Measurements from ENCODE around the gene SERPINE2. TPM values are rescaled to one million over a fixed set of nuclear protein-coding genes. Genes with fewer than 3 reads are reported as not detected.
A peak's percentile ranks its signal among the peaks of the same experiment; 100 is the strongest.

Gene SERPINE2
- total RNA-seq, 1 donor, result 1,159 TPM

DNA sequence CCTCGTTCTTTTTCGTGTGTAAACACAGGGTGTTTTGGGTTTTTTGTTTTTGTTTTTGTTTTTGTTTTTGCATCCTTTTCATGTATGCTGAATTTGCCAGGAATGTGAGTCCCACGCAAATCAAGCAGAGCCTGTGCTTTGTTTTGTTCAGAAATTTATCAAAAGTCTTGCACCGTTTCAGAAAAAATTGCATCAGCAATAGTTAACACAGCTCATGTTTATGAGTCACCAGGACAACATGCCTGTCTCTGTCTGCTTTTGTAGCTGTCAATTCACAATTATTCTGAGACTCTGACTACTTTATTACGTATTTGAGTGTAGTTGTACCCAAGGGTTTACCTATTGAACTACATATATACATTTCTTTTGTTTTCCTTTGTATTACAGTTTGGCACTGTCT lies 43.5 kb downstream of the SERPINE2 start:
- TF ChIP-seq CTCF (IDR thresholded peaks at IDR 0.05; ENCODE audit: insufficient read depth, low read length), result no peak
- DNase-seq (ENCODE audit: low read depth), result peak; percentile 79
- H3K4me3 ChIP-seq (ENCODE audit: low read depth, low read length), result no peak overlapping the region

DNA sequence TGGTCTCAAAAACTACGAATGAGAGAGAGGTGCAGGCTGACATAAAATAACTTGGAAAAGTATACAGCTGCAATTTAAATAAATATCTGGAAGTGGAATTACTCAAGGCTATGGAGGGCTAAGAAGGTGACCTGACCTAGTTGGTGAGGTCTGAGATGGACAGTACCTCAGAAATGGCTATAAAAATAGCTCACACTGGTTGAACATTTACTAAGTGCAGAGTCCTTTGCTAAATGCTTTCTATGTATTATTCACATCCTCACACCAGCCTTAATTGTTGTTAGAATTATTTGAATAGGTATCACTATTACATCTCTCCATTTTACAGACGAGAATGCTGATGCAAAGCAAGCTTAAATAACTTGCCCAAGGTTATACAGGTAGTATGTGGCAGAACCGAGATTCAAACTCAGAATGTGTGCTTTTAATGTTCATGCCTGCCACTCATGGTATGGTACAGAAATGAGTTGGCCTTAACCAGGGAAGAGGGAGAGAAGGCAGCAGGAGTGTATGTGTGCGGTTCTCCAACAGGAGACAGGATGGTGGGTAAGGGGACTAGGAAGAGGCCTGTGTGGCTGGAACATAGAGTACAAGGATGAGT lies 44.4 kb downstream of the SERPINE2 start:
- no peak overlapping the region for H3K4me3 ChIP-seq (ENCODE audit: low read depth, low read length)
- DNase-seq (ENCODE audit: low read depth), result no peak
- no peak for TF ChIP-seq CTCF (IDR thresholded peaks at IDR 0.05; ENCODE audit: insufficient read depth, low read length)

DNA sequence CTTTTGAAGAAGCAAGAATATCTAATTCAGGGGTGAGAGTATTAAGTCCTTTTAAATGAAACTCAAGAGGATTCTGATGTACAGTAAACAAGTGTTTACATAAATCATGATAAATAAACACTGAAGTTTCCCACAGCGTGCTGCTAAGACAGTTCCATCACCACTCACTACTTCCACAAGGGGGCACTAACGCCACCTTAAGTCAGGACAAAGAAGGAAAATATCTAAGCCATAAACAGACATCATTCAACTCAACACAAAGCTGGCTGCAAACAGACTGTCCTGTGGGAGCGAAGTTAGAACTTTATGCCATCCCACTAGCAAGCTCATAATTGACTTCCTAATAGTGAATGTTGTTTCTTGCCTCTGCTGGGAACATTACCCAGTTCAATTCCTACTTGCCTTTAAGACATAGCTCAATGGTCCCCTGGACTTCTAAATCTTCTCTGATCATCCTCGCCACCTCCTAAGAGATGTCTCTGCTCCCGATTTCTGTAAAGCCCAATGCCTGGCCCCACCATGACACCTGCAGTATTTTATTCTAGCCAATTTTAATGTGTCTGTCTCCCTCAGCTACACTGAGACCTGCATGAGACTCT lies 45.4 kb downstream of the SERPINE2 start:
- TF ChIP-seq CTCF (IDR thresholded peaks at IDR 0.05; ENCODE audit: insufficient read depth, low read length), result peak; percentile 80
- H3K4me3 ChIP-seq (ENCODE audit: low read depth, low read length), result no peak overlapping the region
- peak; percentile 91 for DNase-seq (ENCODE audit: low read depth)

GRCh38 chr2:223991611-223992010 lies 47.5 kb downstream of the SERPINE2 start:
- no peak for TF ChIP-seq CTCF (IDR thresholded peaks at IDR 0.05; ENCODE audit: insufficient read depth, low read length)
- no peak overlapping the region for H3K4me3 ChIP-seq (ENCODE audit: low read depth, low read length)
- no peak for DNase-seq (ENCODE audit: low read depth)

GRCh38 chr2:223989856-223990232 lies 49.2 kb downstream of the SERPINE2 start:
- no peak overlapping the region for H3K4me3 ChIP-seq (ENCODE audit: low read depth, low read length)
- no peak for DNase-seq (ENCODE audit: low read depth)
- no peak for TF ChIP-seq CTCF (IDR thresholded peaks at IDR 0.05; ENCODE audit: insufficient read depth, low read length)

GRCh38 chr2:223989206-223989855 lies 49.8 kb downstream of the SERPINE2 start:
- no peak for TF ChIP-seq CTCF (IDR thresholded peaks at IDR 0.05; ENCODE audit: insufficient read depth, low read length)
- H3K4me3 ChIP-seq (ENCODE audit: low read depth, low read length), result no peak overlapping the region
- no peak for DNase-seq (ENCODE audit: low read depth)

All from fibroblast of the aortic adventitia (primary cell).